Cardiac muscle cell (in vitro differentiated cells and primary cell): Measurements from ENCODE around the gene LRCH3. TPM values are rescaled to one million over a fixed set of nuclear protein-coding genes. Genes with fewer than 3 reads are reported as not detected.

Experiments used
- DNase-seq, 2 donors: peaks; one replicate each; pipeline versions ENCODE4 v3.0.0 to v3.0.0-alpha.2; 2010 to 2017; ENCODE audit warnings: low read depth in 1 of 2, low spot score in 1 of 2
- H3K27ac ChIP-seq: fragments of 200-600 bp; sonication (generic); 2 replicates; pipeline ENCODE4 v1.5.1; 2016
- H3K27me3 ChIP-seq: fragments of 200-600 bp; sonication (generic); 2 replicates; pipeline ENCODE4 v1.6.0; 2016; ENCODE audit warnings: control low read depth
- H3K36me3 ChIP-seq: fragments of 200-600 bp; sonication (generic); 2 replicates; pipeline ENCODE4 v1.5.1; 2016; ENCODE audit warnings: control low read depth
- H3K4me1 ChIP-seq: fragments of 200-600 bp; sonication (generic); 2 replicates; pipeline ENCODE4 v1.8.1; 2017; ENCODE audit warnings: low read depth, mild to moderate bottlenecking, mixed run types
- H3K4me3 ChIP-seq: fragments of 200-600 bp; sonication (generic); 2 replicates; pipeline ENCODE4 v1.5.1; 2016; ENCODE audit warnings: mild to moderate bottlenecking
- H3K9me3 ChIP-seq: fragments of 200-600 bp; sonication (generic); 2 replicates; pipeline ENCODE4 v1.5.1; 2017; ENCODE audit warnings: low read depth, mild to moderate bottlenecking, control low read depth
- CTCF ChIP-seq: IDR thresholded peaks from 2 replicates; pipeline ENCODE4 v1.5.1; 2012; ENCODE audit warnings: low read depth, mild to moderate bottlenecking, low read length
- polyA plus RNA-seq: library from polyadenylated mRNA; unstranded; fragments of >200 nt; fragmentation: Nextera tagmentation; extraction: Ambion mirVana; gene quantifications from 2 replicates; pipeline ENCODE4 v1.2.1, GENCODE V29; 2016
- total RNA-seq: library from RNA; depleted of rRNA; stranded (reverse); fragments of >200 nt; gene quantifications from 2 replicates; pipeline ENCODE4 v1.2.3, GENCODE V29; 2016

The LRCH3 gene
- total and polyA plus RNA-seq, 2 experiments from 2014 or later, result 36.7 to 38.9 TPM

DNA sequence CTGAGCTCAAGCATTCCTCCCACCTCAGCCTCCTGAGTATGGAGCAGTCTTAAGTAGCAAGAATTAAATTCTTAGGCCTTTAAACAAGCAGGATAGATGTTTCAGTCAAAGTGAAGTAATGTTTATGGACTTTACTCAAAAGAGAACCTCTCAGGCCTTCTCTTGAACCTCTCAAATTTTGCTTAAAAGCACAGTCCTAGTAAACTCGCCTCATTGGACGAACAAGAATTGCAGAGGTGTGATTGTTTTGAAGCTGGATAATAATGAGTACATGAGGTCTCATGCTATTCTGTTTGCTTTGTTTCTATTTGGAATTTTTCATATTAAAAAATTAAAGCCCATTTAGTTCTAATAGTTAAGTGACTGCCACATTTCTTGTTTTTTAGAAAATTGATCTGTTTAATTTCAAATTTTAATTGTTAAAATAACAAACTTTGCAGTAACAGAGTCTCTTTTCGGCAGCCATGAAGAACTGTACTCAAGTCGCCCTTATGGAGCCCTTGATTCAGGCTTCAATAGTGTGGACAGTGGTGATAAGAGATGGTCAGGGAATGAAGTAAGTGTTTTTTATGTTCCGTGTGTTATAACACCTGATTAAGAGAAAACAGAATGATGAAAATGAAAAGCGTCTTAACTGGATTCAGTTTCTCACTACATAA, 39.4 kb downstream of the LRCH3 start:
- no peak for DNase-seq

DNA sequence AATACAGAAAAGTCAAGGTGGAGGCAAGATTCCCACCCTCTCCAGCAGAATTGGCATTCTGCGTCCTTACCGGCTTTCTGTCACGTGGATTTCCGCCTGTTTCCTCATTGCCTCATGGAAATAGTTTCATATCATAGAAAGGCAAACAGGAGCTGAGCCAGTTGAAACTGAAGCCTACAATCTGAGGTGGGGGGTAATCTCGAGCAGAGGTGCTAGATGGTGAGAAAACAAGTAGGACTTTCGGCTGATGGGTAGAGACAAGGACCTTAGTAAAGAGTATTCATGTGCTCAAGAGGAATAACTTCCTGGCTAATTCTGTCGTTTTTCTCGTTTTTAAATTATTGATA, 39.9 kb downstream of the LRCH3 start:
- DNase-seq, result no peak
- H3K4me3 ChIP-seq, result no peak overlapping the region
- no peaks in the 10 kb centered on the region for H3K9me3 ChIP-seq
- H3K27me3 ChIP-seq, result no peaks in the 10 kb centered on the region
- peaks cover 67% of the 10 kb centered on the region for H3K36me3 ChIP-seq
- H3K4me1 ChIP-seq, result no peaks in the 10 kb centered on the region
- H3K27ac ChIP-seq, result no peak overlapping the region
- TF ChIP-seq CTCF, result no peak

More for the DNA sequence above, 39.4 kb downstream of the LRCH3 start:
- no peak overlapping the region for H3K27ac ChIP-seq
- TF ChIP-seq CTCF, result no peak
- H3K4me1 ChIP-seq, result no peaks in the 10 kb centered on the region
- no peaks in the 10 kb centered on the region for H3K9me3 ChIP-seq
- H3K36me3 ChIP-seq, result peaks cover 62% of the 10 kb centered on the region
- H3K27me3 ChIP-seq, result no peaks in the 10 kb centered on the region
- H3K4me3 ChIP-seq, result no peak overlapping the region

DNA sequence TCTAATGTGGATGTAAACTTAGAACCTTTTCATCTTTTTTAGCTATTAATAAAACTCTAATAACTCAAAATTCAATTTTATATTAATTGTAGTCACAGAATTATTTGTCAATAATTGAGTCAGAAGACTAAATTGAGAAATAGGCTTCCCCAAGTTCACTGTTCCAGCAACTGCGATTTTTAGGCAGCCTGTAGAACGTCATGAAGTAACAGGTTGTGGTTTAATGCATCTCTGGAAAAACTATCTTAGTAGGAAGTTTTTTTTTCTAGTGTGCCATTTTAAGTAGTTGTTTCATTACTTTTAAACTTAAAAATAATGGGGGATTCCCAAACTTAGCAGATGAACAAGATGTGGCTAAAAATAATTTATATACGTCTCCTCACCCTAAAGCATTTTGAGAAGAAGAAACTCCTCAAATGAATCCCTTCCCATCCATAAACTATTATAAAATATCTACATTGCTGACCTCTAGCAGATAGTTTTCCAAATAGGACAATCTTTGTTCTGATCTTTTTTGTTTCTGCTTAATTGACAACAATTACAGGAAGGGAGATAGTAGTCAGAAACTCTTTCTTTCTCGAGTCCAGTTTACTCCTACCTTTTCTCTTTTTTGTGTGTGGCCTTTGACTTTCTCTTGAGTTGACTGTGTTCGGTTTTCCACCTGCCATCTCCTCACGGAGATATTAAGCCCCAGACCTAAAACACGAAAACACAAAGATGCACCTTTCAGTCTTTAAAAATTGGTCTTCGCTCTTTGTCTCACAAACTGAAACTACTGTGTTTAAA, 43.1 kb downstream of the LRCH3 start:
- no peaks in the 10 kb centered on the region for H3K4me1 ChIP-seq
- no peak for DNase-seq
- no peak for TF ChIP-seq CTCF
- no peaks in the 10 kb centered on the region for H3K9me3 ChIP-seq
- H3K4me3 ChIP-seq, result no peak overlapping the region
- no peak overlapping the region for H3K27ac ChIP-seq
- H3K27me3 ChIP-seq, result no peaks in the 10 kb centered on the region
- H3K36me3 ChIP-seq, result peaks cover 61% of the 10 kb centered on the region

DNA sequence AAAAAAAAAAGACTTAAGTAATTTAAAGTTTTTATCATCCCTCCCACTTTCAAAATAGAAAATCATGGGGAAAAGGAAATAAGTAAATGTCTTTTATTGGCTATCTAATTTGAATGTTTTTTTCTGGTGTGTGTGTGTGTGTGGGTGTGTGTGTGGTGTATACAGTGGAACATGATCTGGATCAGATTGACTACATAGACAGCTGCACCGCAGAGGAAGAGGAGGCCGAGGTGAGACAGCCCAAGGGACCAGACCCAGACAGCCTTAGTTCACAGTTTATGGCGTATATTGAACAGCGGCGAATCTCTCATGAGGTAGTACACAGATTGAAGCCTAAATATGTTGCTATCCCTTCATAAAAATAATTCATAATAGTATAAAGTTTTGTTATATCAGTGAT, 44.5 kb downstream of the LRCH3 start:
- Histone ChIP-seq H3K4me1 (no peaks in the 10 kb centered on the region), H3K4me3 (no peak overlapping the region), H3K27ac (no peak overlapping the region), H3K9me3 (no peaks in the 10 kb centered on the region), H3K36me3 (peaks cover 65% of the 10 kb centered on the region), H3K27me3 (no peaks in the 10 kb centered on the region)
- DNase-seq, result no peak
- TF ChIP-seq CTCF, result no peak

- TF ChIP-seq CTCF, result no peak
These were observed 45.2 kb downstream of the LRCH3 start for GRCh38 chr3:197836244-197836643.

More at GRCh38 chr3:197836244-197836643, 45.2 kb downstream of the LRCH3 start:
- H3K27me3 ChIP-seq, result no peaks in the 10 kb centered on the region
- DNase-seq, result no peak
- no peaks in the 10 kb centered on the region for H3K4me1 ChIP-seq
- no peak overlapping the region for H3K27ac ChIP-seq
- peaks cover 63% of the 10 kb centered on the region for H3K36me3 ChIP-seq
- no peaks in the 10 kb centered on the region for H3K9me3 ChIP-seq
- H3K4me3 ChIP-seq, result no peak overlapping the region
